ENCODE measurements around the gene FBXO31. TPM values are rescaled to one million over a fixed set of nuclear protein-coding genes. Genes with fewer than 3 reads are reported as not detected.

FBXO31 gene
- total and polyA plus RNA-seq, 9 of the 15 experiments (the other 6 are each of a cell fraction or from before 2014, with no cell fraction given), result 0.18 to 33.3 (median 10.9) TPM

DNA sequence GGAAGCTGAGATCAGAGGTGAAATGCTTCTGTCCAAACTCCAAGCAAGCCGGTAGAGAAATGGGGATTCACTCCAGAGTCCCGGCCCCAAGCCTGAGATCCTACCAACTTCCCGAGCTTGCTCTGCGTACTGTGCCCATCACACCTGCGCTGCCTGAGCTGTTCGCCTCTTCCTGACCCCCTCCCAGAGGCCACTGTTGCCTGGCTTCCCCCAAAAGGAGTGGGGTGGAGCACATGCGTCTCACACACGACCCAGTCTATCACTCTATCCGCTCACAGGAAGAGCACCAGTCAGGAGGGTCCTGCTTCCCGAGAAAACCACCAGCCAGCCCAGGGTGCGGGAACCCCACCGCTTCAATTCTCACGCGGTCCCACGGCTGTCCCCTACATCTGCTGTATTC lies 52.9 kb downstream of the FBXO31 start (continued):
- TF ChIP-seq, protein P1, sequence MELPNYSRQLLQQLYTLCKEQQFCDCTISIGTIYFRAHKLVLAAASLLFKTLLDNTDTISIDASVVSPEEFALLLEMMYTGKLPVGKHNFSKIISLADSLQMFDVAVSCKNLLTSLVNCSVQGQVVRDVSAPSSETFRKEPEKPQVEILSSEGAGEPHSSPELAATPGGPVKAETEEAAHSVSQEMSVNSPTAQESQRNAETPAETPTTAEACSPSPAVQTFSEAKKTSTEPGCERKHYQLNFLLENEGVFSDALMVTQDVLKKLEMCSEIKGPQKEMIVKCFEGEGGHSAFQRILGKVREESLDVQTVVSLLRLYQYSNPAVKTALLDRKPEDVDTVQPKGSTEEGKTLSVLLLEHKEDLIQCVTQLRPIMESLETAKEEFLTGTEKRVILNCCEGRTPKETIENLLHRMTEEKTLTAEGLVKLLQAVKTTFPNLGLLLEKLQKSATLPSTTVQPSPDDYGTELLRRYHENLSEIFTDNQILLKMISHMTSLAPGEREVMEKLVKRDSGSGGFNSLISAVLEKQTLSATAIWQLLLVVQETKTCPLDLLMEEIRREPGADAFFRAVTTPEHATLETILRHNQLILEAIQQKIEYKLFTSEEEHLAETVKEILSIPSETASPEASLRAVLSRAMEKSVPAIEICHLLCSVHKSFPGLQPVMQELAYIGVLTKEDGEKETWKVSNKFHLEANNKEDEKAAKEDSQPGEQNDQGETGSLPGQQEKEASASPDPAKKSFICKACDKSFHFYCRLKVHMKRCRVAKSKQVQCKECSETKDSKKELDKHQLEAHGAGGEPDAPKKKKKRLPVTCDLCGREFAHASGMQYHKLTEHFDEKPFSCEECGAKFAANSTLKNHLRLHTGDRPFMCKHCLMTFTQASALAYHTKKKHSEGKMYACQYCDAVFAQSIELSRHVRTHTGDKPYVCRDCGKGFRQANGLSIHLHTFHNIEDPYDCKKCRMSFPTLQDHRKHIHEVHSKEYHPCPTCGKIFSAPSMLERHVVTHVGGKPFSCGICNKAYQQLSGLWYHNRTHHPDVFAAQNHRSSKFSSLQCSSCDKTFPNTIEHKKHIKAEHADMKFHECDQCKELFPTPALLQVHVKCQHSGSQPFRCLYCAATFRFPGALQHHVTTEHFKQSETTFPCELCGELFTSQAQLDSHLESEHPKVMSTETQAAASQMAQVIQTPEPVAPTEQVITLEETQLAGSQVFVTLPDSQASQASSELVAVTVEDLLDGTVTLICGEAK (IDR thresholded peaks at IDR 0.05), result no peak
- TF ChIP-seq, protein P1 (CRISPR knock-in tag; IDR thresholded peaks at IDR 0.05), result no peak
- TF ChIP-seq HES1 (IDR thresholded peaks at IDR 0.05; ENCODE audit: low read depth) (no peak), ZNF639 (CRISPR knock-in tag; conservative IDR thresholded peaks at IDR 0.05 in 1 of 2, IDR thresholded peaks at IDR 0.05 in 1 of 2) (no peak), POLR3G (IDR thresholded peaks at IDR 0.05; ENCODE audit: extremely low read depth, insufficient read length, insufficient replicate concordance) (no peak)

Data from K562 (cell line).